Fibroblast of peridontal ligament (primary cell): Measurements from ENCODE around the gene CYTH2.
"Not testable (repeated sequence)": the region's sequence is repeated elsewhere in the genome, so short reads cannot be mapped to it uniquely, and the experiment has no call there.

Experiments used
- DNase-seq: peaks from one replicate; pipeline ENCODE4 v3.0.0-alpha.2; 2010; ENCODE audit errors: extremely low read depth

Gene CYTH2

DNA sequence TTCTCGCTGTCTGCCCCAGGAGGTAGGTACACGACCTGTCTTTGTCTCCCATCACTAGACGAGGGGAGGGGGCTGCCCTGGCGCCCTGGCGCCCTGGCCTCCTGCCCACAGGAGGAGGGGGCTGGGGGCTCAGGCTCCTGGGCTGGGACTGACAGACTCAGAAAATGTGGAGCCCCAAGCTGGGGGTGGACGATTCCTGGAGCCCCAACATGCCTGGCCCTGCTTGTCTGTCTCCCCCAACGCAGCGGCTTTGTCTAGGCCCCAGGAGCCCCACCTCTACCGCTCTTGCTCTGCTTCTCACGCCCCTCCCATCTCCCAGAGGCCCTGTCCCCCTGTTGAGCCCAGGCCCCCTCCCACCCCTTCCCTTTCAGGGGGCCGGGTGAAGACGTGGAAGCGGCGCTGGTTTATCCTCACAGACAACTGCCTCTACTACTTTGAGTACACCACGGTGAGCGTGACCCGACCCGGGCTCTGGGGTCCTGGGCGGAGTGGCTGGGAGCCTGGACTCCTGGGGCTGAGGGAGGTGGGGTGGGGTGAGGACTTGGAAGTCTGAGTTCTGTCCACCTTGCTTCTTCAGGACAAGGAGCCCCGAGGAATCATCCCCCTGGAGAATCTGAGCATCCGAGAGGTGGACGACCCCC lies 8.6 kb downstream of the CYTH2 start:
- no peak for DNase-seq

DNA sequence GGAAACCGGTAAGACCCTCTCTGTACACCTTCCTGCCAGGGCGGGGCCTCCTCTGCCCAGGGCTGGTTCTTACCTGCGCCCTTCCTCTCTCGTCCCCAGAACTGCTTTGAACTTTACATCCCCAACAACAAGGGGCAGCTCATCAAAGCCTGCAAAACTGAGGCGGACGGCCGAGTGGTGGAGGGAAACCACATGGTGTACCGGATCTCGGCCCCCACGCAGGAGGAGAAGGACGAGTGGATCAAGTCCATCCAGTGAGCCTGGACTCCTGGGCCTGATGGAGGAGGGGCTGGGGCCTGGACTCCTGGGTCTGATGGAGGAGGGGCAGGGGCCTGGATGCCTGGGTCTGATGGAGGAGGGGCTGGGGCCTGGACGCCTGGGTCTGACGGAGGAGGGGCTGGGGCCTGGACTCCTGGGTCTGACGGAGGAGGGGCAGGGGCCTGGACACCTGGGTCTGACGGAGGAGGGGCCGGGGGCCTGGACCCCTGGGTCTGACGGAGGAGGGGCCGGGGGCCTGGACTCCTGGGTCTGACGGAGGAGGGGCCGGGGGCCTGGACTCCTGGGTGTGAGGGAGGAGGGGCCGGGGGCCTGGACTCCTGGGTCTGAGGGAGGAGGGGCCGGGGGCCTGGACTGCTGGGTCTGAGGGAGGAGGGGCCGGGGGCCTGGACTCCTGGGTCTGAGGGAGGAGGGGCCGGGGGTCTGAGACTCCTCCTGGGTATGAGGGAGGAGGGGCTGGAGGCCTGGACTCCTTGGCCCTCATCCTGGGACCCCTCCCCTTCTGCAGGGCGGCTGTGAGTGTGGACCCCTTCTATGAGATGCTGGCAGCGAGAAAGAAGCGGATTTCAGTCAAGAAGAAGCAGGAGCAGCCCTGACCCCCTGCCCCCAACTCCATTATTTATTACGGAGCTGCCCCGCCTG lies 9.4 kb downstream of the CYTH2 start:
- DNase-seq: no peak

DNA sequence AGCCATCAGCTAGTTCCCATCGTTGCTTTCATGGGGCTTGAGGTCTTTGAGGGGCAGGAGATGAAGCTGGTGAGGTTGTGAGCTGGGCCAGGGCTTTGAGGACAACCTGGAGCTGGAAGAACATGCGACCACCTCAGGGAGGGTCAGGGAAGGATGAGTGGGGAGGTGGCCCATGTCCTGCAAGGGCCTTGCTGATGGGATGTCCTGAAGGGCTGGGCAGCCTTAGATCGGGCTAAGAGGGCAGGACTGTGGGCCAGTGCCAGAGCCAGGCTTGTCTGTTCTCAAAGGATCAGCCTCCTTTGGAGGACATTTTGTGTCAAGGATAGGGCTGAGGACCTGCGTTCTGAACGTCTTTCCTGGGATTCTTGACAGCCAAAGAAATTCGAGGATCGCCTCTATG lies 10.5 kb downstream of the CYTH2 start:
- peak; percentile 9 for DNase-seq

DNA sequence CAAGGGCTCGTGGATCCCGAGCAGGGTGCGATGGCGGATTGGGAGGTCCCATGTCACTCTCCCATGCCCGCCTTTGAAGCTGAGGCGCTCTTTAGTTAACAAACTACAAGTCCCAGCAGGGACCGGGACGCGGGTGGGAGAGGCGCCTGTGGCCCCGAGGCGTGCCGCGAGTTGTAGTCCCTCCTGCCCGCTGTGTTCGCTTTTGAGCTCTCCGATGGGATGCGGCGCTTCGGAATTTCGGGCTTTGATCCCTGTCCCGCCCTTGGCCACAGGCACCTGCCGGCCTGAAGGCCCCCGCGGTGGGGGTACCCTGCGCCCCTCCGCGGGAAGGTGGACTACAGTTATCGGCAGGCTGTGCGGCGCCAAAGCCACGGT lies 11.0 kb downstream of the CYTH2 start:
- peak; percentile 18 for DNase-seq

DNA sequence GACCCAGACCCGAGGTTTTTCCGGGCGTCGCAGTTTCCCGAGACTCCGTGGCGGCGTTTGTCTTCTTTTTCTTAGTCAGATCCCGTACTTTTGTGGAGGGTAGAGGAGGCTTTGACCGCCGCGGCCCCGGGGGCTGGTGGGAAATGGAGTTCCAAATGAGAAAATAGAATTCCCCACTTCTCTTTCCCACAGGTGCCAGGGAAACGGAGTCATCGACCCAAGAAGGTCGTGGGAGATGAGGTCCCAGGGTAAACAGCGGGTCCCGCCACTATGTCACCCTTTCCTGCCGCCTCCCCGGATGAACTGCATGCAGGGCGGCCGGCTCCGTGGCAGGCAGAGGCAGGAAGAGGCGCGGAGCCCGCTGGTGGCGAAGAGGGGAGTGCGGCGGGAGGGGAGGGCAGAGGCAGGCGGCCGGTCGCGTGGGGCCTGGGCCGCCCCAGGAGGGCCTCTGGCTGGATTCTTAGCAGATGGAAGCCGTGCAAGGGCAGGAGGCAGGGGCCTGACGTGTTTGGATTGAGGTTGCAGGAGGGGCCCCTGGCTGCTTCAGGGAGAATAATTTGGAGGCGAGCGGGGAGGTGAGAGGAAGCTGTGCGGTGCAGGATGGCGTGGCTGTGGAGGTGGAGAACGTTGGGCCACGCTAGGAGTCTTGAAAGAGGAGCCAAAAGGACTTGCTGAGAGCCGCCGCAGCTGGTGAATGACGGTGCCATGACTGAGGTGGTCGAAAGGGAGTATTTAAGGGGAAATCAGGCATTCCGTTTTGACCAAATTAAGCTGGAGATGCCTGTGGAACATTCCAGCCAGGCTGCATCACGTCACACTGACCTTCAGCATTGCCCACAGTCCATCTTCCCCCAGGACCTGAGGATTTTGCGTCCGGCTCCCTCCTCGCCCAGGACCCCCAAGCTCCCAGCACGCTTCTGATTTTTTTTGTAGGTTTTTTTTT lies 11.7 kb downstream of the CYTH2 start:
- DNase-seq: peak; percentile 63

DNA sequence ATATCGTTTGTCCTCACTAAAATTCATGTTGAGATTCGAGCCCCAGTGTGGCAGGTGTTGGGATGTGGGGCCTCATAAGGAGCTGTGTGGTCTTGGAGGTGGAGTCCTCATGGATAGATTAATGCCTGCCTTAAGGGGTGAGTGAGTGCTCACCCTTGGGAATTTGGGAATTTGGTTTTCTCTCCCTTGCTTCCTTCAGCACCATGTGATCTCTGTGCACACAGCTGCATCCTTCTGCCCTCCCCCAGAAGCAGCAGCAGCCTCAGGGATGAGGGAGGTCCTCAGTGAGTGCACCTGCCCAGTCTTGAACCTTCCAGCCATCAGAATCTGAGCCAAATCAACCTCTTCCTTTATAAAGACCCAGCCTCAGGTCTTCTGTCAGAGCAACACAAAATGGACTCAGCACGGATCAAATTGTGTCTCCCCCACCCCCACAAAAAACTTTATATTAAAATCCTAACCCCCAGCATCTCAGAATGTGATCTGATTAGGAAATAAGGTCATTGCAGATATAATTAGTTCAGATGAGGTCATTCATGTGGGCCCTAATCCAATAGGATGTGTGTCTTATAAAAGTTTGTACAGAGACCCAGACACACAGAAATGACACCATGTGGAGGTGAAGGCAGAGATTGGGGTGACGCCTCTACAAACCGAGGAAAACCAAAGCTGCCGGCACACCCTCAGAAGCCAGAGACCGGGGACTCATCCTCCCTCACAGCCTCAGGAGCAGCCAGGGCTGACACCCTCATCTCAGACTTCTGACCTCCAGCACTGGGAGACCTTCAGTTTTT lies 12.9 kb downstream of the CYTH2 start:
- DNase-seq: peak; percentile 57

DNA sequence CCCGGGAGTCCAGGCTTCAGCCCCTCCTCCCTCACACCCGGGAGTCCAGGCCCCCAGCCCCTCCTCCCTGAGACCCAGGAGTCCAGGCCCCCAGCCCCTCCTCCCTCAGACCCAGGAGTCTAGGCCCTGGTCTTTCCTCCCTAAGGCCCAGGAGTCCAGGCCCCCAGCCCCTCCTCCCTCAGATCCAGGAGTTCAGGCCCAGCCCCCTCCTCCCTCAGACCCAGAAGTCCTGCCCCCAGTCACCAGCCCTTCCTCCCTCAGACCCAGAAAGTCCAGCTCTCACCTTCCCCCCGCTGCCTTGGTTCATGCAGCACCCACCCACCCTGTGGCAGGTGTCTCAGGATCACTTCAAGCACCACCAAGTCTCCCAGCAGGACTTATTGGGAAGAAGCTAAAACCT lies 14.1 kb downstream of the CYTH2 start:
- DNase-seq: no peak

DNA sequence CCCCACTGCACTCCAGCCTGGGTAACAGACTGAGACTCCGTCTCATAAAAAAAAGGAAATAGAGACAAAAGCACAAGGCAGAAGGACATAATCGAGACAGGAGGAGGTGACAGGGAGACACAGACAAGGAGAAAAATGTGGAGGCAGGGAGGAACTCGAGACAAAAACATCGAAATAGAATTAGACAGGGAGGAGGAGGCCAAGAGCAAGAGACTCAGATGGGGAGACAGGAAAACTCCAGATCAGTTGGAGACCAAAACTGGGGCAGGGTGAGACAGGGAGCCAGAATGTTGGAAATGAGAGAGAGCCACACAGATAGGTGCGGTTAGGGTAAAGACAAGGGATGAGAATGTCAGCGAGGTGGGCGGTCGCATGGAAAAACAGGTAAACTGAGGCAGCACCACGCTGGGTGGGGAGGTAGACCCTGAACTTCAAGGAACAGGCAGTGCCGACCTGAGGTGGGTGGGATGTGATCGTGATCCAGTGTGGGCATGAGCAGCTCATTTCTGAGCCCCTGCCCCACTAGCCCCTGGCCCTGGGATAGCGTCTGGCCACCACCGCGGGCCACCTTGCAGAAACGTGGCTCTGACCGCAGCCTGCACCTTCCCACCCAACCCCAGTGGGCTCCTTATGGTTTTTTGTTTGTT lies 15.2 kb downstream of the CYTH2 start:
- no peak for DNase-seq

DNA sequence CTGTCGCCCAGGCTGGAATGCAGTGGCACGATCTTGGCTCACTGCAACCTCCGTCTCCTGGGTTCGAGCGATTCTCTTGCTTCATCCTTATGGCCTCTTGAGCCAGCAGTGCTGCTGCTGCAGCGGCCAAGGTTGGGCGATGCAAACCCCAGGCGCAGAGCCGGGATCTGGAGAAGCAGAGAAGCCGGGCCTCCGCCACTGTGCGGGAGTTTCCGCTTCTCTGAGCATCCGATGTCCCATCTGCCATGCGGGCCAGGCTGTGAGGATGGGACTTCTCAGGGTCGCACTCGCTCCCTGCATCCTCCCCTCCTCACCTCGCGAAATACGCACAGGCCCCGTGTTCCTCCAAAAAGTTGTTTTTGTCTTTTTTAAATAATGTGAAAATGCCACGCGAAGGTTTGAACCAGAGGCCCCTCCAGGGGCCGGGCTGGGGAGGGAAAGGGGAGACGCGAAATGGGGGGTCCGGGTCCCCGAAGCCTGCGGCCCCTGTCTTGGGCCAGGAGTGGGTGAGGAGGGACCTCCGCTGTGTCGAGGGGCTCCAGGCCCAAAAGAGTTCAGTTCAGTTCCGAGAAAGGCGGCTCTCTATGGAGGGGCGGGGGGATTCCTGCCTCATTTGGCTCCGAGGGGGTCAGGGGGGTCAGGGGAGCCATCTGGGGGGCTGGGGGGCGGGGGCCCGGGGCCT lies 15.9 kb downstream of the CYTH2 start:
- DNase-seq: no peak

DNA sequence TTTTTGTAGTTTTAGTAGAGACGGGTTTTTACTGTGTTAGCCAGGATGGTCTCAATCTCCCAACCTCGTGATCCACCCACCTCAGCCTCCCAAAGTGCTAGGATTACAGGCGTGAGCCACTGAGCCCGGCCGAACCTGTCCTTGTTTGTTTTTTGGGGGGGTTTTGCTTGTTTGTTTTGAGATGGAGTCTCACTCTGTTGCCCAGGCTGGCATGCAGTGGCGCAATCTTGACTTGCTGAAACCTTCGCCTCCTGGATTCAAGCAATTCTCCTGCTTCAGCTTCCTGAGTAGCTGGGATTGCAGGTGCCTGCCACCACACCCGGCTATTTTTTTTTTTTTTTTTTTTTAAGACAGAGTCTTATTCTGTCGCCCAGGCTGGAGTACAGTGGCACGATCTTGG lies 17.5 kb downstream of the CYTH2 start:
- not testable (repeated sequence) for DNase-seq

DNA sequence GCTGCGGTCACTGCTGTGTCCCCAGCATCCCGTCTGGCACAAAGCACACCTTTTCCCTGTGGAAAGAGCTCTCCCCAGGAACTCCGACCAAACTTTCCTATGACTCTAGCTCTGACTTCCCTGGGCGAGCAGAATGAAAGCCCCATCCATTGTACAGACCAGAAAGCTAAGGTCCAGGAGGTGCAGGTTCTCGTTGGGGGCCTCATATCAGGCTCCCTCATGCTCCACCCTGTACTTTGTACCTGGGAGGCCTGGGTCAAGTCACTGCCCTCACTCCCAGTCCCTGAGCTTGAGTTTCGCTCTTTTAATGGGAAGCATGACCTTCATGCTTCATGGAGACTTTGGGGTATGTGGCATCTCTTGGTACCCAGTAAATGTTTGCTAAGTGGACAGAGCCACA lies 18.4 kb downstream of the CYTH2 start:
- DNase-seq: no peak

DNA sequence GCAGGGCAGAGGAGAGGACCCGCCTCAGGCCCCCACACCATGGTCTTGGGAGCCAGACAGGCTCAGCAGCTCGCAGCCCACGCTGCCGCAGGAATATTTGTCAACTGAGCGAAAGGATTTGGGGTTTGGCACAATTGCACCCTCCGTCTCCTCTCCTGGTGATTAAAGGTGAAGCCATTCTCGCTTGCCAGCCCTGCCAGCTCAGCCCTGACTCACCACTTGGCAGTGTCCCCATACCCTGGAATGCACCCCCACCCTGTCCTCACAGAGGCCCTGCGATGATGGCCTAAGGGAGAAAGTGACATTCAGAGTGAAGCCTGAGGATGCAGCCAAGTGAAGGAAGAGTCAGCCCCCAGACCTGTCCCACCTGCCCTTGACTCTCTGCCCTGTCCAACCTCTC lies 18.8 kb downstream of the CYTH2 start:
- peak; percentile 73 for DNase-seq

DNA sequence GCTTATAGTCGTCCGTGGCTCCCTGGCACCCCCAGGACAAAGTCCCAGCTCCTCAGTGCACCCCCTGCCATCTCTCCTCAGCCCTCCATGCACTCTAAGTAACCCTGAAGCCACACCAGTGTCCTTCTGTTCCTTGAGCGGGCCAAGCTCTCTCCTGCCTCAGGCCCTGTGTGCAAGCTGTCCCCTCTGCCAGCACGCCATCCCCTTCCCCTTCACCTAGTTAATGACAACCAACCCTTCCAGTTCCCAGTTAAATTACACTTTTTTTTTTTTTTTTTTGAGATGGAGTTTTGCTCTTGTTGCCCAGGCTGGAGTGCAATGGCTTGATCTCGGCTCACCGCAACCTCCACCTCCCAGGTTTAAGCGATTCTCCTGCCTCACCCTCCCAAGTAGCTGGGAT lies 19.3 kb downstream of the CYTH2 start:
- DNase-seq: not testable (repeated sequence)

DNA sequence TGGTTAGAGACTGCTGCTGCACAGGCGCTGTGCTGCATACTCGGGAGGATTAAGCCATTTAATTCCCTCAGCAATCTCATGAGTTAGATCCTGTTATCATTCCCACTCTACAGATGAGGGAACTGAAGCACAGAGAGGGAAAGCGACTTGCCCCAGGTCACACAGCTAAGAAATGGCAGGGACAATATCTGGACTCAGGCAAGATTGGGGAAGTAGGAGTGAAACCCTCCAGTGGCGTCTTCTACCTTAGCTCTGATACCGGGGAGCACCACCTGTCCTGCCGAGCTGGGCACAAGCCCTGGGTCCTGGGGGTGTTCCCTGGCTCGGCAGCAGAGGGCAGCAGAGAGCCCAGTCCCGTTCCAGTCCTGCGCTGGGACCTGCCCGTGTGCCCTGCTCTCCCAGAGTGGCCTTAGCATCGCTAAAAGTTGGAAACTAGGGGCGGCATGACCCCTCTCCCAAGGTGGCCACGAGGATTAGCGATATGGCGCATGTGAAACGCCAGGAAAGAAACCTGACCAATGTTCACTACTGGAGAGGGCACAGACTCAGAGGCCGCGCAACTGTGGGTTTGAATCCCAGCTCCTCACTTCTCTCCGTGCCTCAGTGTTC lies 20.5 kb downstream of the CYTH2 start:
- peak; percentile 35 for DNase-seq

DNA sequence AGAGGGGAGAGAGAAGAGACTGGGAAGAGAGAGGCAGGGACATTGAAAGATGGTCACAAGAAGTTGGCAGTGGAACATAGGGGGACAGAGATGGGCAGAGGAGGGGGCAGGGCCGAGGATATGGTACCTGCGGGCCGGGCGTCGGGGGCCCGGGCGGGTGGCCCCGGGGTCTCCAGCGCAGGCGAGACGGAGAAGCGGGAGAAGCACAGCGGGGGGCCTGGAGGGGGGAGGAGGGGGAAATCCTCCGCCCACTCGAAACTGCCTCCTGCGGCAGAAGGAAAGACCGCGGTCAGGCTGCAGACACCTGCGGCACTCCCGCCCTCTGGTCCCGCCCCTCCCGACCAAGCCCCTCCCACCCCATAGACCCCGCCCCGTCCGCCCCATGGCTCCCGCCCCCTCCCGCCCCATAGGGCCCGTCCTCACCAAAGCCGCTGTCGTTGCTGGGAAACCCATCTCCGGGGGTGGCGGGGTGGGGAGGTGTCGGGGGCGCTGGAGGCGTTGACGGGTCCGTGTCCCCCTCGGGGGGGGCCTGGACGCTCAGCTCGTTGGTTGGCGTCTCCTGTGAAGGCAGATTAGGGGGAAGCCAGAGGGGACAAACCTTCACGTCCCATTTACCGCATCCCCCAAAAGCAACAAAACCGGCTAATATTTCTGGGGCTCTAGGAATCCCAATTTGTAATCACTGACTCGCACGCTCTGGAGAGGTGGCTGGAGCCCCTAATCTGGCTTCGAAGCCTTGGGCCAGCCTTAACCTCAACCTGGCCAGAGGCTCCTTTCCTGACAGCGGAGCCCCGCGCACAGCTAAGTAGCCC lies 22.0 kb downstream of the CYTH2 start:
- DNase-seq: no peak

DNA sequence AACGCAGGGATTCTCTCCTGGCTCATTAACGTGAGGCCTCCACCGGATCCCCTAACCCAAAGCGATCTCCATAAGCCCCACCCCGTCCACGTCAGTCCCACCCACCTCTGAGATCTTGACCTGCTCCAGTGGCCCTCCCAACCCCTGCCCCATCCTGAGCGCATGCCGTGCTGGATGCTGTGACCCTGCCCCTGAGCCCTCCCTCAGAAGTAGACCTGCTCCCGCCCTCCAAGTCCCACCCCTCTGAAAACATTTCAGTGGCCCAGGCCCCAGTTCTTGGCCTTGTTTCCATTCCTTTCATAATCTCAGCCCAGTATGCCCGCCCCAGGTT lies 22.6 kb downstream of the CYTH2 start:
- no peak for DNase-seq

DNA sequence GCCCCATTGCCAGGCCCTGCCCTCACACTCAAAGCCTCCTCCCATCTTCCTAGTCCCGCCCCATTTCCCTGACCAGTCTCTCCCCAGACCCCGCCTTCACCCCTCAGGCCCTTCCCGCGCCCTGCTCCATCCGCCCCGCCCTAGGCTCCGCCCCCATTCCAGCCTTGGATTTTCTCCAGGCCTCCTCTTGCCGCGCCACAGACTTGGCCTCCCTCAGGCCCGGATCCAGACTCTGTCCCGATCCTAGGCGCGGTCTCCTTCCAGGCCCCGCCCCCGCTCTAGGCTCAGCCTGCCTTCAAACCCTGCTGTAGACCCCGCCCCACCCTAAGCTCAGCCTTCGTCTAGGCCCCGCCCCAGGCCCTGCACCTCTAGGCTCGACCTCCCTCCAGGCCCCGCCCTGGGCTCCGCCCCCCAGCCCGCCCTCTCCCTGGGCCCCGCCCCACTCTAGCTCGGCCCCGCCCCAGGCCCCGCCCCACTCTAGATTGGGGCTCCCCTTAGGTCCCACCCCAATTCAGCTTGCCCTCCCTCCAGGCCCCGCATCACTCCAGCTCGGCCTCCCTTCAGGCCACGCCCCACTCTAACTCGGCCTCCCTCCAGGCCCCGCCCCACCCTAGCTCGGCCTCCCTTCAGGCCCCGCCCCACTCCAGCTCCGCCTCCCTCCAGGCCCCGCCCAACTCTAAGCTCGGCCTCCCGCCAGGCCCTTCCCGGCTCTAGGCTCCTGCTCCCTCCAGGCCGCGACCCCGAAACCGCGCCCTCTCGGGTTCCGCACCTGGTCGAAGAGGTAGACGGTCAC lies 24.0 kb downstream of the CYTH2 start:
- DNase-seq: peak; percentile 96

DNA sequence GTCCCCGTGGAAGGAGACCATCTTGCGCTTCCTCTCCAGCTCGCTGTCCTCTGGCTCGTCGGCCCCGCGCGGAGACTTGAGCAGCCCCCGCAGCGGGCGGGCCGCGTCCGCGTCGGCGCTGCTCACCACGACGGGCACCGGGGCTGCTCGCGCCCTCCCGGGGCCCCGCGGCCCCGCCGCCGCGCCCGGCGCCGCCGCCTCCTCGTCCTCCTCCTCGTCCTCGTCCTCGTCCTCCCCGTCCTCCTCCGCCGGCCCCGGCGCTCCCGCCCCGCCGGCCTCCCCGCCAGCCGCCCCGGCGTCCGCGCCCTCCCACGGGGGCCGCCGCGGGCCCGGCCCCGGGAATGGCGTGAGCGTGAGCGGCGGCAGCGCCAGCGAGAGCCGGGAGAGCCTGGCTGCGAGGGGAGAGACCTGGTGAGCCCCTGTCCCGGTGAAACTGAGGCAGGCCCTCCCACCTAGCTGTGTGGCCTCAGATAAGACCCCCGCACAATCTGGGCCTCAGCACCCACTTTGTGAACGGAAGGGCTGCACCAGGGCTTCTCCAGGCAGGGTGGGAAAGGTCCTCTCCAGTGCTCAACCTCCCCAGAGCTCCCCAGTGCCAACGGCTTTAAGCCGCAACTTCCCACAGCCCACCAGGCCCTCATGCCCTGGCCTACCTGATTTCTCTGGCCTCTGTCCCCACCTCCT lies 24.7 kb downstream of the CYTH2 start:
- DNase-seq: no peak
